ENCODE data around the gene MED13. TPM values are rescaled to one million over a fixed set of nuclear protein-coding genes. Genes with fewer than 3 reads are reported as not detected.
A peak's percentile ranks its signal among the peaks of the same experiment; 100 is the strongest.

The MED13 gene
- total RNA-seq, 1 donor from 2014 or later: 83.7 TPM

DNA sequence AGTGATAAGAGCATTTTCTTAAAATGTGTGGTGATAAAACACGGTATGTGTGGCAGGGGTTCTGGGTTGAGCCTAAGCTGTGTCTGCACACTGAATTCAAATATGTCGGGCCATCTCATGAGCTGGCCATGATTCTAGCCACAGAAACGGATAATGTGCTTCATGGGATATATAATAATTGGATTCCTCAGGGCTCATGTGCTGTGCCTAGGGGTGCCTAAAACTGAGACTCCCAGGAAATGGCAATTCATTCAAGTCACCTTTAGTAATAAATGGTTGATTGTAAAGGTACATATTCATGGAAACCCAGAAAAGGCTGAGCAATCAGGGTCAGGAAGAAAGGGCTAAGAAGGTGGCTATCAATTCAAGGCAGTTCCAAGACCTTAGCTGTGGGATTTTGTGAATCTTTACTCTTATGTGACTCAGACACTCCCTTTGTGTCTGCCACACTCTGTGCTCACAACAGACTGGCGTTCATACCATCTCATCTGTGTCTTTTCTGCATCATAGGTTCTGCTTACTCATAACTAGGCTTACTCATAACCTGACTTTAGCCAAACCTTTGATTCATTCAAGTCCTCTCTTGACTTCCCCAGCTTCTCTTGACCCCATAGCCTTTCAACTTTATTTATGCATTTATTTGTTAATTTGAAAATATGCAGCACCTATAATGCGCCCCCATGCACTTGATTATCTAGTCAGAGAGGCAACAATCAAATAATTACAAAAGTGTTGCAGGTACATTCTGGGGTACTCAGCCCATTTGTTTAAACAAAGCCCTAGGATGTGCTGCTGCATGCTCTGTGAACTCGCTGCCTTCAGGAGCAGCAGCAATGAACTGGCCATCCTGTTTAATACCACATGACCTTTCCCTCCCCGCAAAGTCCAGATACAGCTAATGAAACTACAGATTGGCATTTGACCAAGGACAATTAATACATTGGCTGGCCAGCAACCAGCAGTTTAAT, 28.4 kb upstream of the MED13 start:
- H3K36me3 Mint-ChIP-seq (ENCODE audit: insufficient read depth): no peaks in the 10 kb centered on the region
- peaks cover 42% of the 10 kb centered on the region for H3K4me1 Mint-ChIP-seq (ENCODE audit: low read depth)
- H3K9me3 Mint-ChIP-seq (ENCODE audit: low read depth): no peaks in the 10 kb centered on the region
- DNase-seq (ENCODE audit: low spot score, unreplicated experiment): no peak
- no peaks in the 10 kb centered on the region for H3K27me3 Mint-ChIP-seq
- TF ChIP-seq, protein P1, sequence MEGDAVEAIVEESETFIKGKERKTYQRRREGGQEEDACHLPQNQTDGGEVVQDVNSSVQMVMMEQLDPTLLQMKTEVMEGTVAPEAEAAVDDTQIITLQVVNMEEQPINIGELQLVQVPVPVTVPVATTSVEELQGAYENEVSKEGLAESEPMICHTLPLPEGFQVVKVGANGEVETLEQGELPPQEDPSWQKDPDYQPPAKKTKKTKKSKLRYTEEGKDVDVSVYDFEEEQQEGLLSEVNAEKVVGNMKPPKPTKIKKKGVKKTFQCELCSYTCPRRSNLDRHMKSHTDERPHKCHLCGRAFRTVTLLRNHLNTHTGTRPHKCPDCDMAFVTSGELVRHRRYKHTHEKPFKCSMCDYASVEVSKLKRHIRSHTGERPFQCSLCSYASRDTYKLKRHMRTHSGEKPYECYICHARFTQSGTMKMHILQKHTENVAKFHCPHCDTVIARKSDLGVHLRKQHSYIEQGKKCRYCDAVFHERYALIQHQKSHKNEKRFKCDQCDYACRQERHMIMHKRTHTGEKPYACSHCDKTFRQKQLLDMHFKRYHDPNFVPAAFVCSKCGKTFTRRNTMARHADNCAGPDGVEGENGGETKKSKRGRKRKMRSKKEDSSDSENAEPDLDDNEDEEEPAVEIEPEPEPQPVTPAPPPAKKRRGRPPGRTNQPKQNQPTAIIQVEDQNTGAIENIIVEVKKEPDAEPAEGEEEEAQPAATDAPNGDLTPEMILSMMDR (IDR thresholded peaks at IDR 0.05; ENCODE audit: unreplicated experiment): no peak
- peak overlapping the region; percentile 19 for H3K27ac Mint-ChIP-seq
- no peak overlapping the region for H3K4me3 Mint-ChIP-seq (ENCODE audit: low read depth)

DNA sequence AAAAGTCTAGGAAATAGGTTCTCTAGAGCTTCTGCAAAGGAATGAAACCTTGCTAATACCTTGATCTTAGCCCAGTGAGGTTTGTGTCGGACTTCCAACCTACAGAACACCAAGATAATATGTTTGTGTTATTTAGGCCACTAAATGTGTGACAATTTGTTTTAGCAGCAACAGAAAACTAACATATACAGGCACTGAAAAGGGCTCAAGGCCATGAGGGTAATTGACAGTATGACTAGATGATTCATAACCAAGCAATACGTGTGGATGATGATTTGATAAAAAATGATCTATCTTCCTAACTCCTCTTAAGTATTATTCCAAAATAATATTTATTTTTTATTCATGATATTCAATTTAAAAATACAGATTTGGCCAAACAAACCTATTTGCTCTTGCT, 27.7 kb upstream of the MED13 start:
- Mint-ChIP-seq H3K27ac (no peak overlapping the region), H3K9me3 (ENCODE audit: low read depth) (no peaks in the 10 kb centered on the region), H3K4me3 (ENCODE audit: low read depth) (no peak overlapping the region), H3K36me3 (ENCODE audit: insufficient read depth) (no peaks in the 10 kb centered on the region), H3K27me3 (no peaks in the 10 kb centered on the region), H3K4me1 (ENCODE audit: low read depth) (peaks cover 44% of the 10 kb centered on the region)
- TF ChIP-seq, protein P1 (IDR thresholded peaks at IDR 0.05; ENCODE audit: unreplicated experiment): no peak
- no peak for DNase-seq (ENCODE audit: low spot score, unreplicated experiment)

DNA sequence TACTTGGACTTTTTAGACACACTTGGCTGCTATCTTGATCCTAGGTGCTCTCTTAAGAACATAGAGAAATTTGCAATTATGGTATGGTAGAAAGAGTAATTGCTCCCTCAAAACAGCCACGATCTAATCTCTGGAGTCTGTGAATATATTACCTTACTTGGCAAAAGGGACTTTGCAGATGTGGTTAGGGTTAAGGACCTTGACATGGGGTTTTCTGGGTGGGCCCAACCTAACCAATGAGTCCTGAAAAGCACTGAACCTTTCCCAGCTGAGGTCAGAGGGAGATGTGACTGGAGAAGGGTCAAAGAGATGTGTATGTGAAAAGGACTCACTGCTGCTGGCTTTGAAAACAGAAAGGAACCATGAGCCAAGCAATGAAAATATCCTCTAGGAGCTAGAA, 26.7 kb upstream of the MED13 start:
- Mint-ChIP-seq H3K4me3 (ENCODE audit: low read depth) (no peak overlapping the region), H3K4me1 (ENCODE audit: low read depth) (peaks cover 48% of the 10 kb centered on the region), H3K27me3 (no peaks in the 10 kb centered on the region), H3K36me3 (ENCODE audit: insufficient read depth) (no peaks in the 10 kb centered on the region), H3K9me3 (ENCODE audit: low read depth) (peaks cover under 1% of the 10 kb centered on the region), H3K27ac (peak overlapping the region; percentile 59)
- no peak for DNase-seq (ENCODE audit: low spot score, unreplicated experiment)
- TF ChIP-seq, protein P1 (IDR thresholded peaks at IDR 0.05; ENCODE audit: unreplicated experiment): no peak

DNA sequence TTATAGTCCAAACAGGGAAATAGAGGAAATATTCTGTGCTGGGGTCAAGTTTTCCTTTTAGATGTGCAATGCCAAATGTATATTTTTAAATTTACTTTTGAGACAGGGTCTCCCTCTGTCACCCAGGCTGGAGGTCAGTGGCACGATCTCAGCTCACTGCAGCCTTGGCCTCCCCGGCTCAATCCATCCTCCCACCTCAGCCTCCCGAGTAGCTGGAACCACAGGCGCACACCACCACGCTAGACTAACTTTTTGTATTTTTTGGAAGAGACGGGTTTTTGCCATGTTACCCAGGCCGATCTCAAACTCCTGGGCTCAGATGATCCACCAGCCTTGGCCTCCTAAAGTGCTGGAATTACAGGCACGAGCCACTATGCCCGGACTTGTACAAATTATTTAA, 25.8 kb upstream of the MED13 start:
- Mint-ChIP-seq H3K4me3 (ENCODE audit: low read depth) (peak overlapping the region; percentile 56), H3K9me3 (ENCODE audit: low read depth) (peaks cover 3% of the 10 kb centered on the region), H3K27ac (peak overlapping the region; percentile 97), H3K27me3 (no peaks in the 10 kb centered on the region), H3K36me3 (ENCODE audit: insufficient read depth) (no peaks in the 10 kb centered on the region), H3K4me1 (ENCODE audit: low read depth) (peaks cover 54% of the 10 kb centered on the region)
- no peak for DNase-seq (ENCODE audit: low spot score, unreplicated experiment)
- TF ChIP-seq, protein P1 (IDR thresholded peaks at IDR 0.05; ENCODE audit: unreplicated experiment): no peak

DNA sequence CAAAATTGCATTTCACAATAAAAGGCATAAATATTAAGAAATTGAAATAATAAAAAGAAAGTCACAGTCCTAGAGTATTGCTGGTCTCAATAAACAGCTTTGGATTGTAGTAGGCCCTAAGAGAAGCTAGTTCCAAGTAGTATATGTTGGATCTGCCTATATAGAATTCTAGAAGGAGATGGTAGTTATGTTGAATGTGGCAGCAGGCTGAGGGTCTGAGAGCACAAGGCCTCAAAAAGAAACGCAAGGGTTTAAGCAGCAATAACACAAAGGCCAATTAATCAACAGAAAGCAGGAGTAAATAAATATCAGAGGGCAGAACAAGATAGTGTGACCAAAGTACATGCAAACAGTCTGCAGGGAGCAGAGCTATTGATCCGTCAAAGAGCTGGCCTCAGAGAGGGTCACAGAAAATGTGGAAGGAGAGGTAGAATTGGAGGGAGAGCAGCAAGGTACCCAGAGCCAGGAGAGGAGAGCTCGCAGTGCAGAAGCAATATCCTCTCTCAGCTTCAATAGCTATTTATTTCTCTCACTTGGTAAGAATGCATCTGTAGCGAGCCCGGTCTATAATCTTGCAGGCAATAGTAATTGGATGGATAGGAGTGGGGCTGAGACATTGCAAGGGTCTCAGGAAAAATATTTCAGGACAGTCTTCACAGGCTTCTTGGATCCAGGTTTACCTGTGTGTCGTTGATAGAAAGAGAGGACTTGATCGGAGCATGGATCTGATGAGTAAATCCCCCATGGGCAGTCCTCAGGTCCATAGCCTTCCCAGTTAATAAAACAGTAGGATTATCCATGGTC, 25.1 kb upstream of the MED13 start:
- H3K36me3 Mint-ChIP-seq (ENCODE audit: insufficient read depth): no peaks in the 10 kb centered on the region
- TF ChIP-seq, protein P1 (IDR thresholded peaks at IDR 0.05; ENCODE audit: unreplicated experiment): no peak
- H3K9me3 Mint-ChIP-seq (ENCODE audit: low read depth): peaks cover 3% of the 10 kb centered on the region
- H3K4me1 Mint-ChIP-seq (ENCODE audit: low read depth): peaks cover 57% of the 10 kb centered on the region
- H3K4me3 Mint-ChIP-seq (ENCODE audit: low read depth): peak overlapping the region; percentile 56
- H3K27me3 Mint-ChIP-seq: no peaks in the 10 kb centered on the region
- H3K27ac Mint-ChIP-seq: peak overlapping the region; percentile 97
- DNase-seq (ENCODE audit: low spot score, unreplicated experiment): peak; percentile 10
